GM21528 (cell line): ENCODE results near the gene LRRC3C.
A peak's percentile ranks its signal among the peaks of the same experiment; 100 is the strongest.
"Not testable (repeated sequence)": the region's sequence is repeated elsewhere in the genome, so short reads cannot be mapped to it uniquely, and the experiment has no call there.

Source experiments
- ATAC-seq: cut with Tn5 transposase; IDR thresholded peaks from one replicate; pipeline ENCODE4 v1.9.1; 2021; ENCODE audit warnings: mild to moderate bottlenecking, moderate library complexity; ENCODE audit not compliant: unreplicated experiment, low FRiP score

The LRRC3C gene

GRCh38 chr17:39927101-39927928, at the start of gene LRRC3C, which contains the start of gene ORMDL3:
LRRC3C (plus strand) TSS chr17:39927732; CDS start chr17:39941524, 13,792 bp downstream.
ORMDL3 (minus strand) TSS chr17:39927601; CDS start chr17:39924203, 3,398 bp downstream.
- ATAC-seq: peak; percentile 70

- ATAC-seq: not testable (repeated sequence)
These were observed 41.4 kb upstream of the LRRC3C start for GRCh38 chr17:39886102-39886501.

GRCh38 chr17:39887078-39887477, 40.5 kb upstream of the LRRC3C start:
- no peak for ATAC-seq

DNA sequence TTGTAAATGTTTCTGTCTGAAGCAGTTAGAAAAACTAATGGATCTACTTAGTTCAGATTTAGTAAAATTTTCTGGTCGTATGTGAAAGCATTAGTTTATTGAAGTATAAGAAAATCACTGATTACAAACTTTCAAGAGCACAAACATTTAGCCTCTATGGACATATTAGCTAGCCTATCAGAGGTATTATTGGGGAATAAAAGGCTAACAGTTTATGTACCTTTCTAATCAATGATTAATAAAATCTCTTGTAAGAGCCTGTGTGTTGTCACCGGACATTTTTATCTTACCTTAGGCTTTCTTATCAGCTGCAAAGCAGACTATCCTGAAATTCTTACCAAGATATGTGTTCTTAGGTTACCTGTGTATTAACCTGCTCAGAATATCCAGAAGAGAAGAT, 38.3 kb upstream of the LRRC3C start:
- ATAC-seq: no peak

- no peak for ATAC-seq
These were observed 32.7 kb upstream of the LRRC3C start for GRCh38 chr17:39894681-39895376.

DNA sequence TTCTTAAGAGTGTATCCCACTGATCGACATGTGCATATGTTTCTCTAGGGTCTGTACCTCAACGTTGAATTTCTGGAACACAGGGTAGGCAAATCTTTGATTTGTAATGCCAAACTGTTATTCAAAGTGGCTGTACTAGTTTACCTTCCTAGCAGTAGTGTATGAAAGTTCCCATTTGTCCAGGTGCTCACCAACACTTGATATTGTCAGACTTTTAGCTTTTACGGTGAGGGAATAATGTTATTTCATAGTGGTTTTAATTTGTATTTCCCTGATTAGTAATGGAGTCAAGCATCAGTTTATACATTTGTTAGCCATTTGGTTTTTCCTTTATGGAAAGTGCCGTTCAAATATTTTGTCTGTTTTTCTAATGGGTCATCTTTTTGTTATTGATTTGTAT, 29.4 kb upstream of the LRRC3C start:
- ATAC-seq: no peak

DNA sequence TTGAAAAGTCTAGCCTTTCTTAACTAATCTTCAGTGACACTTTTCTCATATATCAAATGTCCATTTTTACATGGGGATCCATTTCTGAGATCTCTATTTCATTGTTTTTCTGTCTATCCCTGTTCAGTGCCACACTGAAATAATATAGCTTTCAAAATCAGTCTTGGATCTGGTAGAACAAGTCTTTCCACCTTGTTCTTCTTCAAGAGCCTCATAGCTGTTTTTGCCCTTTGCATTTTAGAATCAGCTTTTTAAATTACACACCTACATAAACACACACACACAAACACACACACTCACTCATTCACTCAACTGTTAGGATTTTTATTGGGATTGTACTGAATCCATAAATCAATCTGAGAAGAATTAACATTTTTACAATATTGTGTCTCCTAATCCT, 28.3 kb upstream of the LRRC3C start:
- ATAC-seq: no peak

- not testable (repeated sequence) for ATAC-seq
These were observed 25.5 kb upstream of the LRRC3C start for GRCh38 chr17:39902027-39902426.

DNA sequence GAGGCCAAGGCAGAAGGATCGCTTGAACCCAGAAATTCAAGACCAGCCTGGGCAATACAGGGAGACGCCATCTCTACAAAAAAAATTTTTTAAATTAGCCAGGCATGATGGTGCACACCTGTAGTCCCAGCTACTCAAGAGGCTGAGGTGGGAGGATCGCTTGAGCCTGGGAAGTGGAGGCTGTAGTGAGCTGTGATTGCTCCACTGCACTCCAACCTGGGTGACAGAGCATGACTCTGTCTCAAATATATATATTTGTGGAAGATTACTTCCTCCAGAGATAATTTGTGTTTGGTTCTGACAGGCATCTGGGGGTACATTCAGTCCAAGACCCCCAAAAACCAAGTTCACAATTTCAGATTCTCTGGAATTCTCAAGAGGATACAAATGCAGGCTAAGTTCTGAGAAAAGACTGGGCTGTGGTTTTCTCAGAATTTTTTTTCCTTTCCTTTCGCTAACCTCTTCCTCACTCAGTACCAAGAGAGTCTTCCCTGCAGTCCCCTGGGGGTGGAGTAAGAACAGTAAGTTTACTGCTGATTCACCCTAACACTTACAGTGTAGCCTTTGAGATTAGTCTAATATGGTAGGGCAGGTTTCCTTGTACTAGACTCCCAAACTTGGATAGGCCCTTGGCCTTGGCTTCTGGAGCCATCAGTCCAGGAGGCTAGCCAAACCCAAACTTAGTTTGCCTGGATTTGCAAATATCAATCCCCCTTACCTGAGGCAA, 24.2 kb upstream of the LRRC3C start:
- ATAC-seq: no peak

- no peak for ATAC-seq
These were observed 22.6 kb upstream of the LRRC3C start for GRCh38 chr17:39904990-39905288.

DNA sequence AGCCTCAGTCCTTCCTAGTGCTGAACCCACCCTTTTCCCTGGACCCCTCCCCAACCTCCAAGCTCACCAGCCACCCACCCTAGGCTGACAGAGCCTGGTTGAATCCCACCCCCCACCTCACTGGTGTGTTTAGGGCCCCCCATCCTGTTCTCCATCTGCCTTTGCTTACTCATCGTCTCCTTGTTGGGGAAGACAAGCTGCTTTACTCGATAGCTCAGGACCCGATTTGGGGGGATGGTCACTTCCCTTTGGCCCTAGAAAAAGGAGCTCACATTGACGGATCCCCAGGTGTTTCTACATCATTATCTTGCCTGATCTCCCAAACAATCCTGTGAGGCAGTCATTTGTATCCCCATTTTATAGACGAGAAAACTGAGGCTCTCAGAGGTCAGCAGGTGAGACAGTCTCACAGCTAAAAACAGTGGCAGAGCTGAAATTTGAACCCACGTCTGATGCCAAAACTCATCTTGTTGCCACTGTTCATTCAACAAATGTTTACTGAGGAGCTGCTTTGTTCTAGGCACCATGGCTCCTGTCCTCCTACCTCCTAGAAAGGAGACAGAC, 18.7 kb upstream of the LRRC3C start:
- ATAC-seq: no peak

DNA sequence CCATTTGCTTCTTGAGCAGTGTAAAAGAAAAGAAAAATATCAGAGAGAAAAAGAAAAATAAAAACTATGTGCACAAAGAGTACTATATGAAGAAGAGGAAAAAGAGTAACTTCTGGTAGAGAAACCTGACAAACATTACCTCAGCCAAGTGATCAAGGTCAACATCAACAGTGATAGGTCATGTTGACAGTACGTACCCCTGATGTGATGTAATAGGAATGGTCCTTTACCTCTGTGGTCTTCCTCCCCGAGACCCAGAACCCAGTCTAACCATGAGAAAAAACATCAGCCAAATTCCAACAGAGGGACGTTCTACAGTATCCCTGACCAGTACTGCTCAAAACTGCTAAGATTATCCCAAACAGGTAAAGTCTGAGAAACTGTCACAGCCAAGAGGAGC, 13.5 kb upstream of the LRRC3C start:
- ATAC-seq: no peak

DNA sequence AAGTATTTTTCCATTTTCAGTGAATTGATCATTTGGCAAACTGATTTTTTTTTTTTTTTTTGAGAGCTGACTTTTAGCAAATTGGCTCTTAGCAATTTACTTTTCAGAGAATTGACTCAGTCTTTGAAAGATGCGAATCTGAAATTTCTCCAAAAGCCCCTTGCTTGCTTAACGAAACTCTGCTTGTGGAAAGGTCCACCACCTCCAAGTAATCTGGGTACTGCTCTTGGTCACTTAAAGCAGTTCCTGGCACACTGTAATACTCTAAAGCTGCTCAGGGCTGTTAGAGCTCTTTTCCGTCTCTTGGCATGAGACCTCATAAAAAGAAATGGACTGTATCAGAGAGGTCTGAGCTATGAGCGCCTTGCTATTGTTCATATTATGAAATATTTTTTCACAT, 12.0 kb upstream of the LRRC3C start:
- ATAC-seq: no peak

DNA sequence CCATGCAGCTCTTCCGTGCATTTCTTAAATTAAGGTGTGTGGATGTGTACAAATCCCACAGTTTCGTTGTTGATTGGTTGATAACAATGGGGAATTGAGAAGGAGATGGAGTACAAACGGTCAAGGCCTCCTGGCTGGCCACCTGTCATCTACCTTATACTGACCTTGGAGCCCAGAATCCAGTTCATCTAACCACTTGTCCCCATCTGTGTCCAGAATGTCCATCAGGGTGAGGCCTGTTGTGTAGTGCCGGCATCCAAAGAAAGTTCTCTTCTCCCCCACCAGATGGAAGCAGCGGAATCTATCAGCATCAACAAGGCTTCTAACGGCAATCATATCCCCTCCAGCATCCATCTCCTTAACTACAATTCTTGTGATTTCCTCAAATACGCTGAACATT, 10.6 kb upstream of the LRRC3C start:
- no peak for ATAC-seq

DNA sequence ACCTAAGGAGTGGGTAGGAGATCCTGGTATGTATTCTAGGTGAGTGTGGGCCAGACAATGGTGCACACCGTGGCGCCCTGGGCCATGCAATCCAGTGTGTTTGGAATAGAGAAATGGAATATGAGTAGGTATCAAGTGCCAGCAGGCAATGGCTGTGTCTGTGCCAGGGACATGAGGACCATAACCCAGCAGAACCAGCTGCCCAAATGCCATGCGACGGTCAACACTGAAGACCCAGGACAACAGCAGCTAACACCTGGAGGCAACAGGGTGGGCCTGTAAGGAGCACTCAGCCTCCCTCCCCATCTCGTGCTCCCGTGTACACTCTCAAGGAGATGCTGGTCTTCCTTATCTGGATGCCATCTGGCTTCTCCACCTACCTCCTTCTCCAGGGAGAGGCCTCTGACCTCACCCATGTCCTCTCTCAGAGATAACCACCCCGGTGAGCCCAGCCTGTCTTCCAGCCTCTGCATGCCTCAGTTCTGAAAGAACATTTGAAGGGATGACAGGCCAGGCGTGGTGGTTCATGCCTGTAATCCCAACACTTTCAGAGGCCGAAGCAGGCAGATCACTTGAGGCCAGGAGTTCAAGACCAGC, 8.3 kb upstream of the LRRC3C start:
- no peak for ATAC-seq

DNA sequence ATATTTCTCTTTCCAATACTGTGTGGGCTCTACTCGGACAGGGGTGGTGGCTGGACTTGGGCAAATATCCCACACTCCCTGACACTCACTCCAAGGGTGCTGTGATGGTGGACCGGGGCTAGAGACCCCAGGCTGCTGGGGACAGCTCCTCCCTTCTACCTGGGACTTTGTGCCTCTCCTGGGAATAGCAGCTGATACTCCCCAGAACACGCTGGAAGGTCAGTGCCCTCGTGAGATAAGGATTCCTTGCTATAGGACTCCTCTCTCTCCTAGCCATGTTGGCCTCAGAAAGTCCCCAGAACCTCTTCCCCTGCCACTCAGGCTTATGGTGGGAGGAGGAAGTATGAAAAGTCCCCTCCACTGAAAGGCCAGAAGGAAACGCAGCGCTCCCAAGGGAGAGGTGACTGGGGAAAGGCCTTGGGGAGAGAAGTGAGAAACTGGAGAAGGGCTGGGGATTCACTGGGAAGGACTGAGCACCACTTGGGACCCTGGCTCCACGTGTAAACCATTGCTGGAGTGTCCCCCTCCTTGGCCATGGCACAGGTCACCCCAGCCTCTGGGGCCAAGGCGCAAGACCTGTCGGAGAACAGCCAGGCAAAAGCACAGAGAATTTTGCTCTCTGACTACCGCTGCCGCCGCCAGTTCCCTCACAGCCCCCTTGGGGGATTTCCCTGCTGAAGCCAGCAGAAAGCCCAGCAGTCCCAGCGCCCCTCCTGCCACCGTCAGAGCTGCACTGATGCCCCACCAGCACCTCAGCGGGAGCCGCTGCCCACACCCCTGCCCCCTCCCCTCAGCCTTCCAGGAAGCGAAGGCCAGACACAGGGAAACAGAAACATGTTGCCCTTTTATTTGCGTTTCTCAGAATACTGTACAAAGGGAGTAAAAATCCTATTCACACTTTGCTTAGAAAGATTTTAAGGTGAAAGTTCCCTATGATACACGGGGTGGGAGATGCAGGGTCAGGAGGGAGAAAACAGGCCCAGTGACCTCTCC, 7.0 kb upstream of the LRRC3C start:
- no peak for ATAC-seq

- no peak for ATAC-seq
These were observed 6.2 kb upstream of the LRRC3C start for GRCh38 chr17:39921323-39921722.

DNA sequence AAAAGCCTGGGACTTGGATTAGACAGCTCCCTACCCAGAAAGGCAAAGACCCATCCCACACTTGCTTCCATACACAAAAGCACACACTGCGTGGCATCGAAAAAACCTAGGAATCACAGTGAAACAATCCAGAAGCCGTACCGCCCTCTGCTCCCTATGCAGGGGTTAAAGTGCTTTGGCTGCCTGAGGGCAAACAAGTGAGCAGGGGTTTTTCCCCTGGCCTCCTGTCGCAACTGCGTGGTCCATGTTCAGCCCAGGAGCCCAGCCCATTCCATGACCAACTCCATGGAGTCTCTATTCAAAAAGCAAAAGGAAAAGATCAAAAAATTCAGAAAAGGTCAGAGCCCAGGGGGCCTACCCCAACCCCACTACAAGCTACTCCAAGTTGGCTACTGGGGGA, 5.5 kb upstream of the LRRC3C start:
- ATAC-seq: no peak

GRCh38 chr17:39923230-39923629, 4.3 kb upstream of the LRRC3C start:
- ATAC-seq: no peak
